Liver (tissue), 9 donors: ENCODE measurements around the gene OR4K2. TPM values are rescaled to one million over a fixed set of nuclear protein-coding genes. Genes with fewer than 3 reads are reported as not detected.

Experiments
- DNase-seq: peaks from one replicate; pipeline ENCODE4 v3.0.0-alpha.2; 2017; ENCODE audit warnings: low spot score
- H3K27ac ChIP-seq, 2 donors: one replicate each; pipeline ENCODE4 v1.7.0; 2013; ENCODE audit warnings: inconsistent platforms in 2 of 2, low read length in 2 of 2, control low read depth in 1 of 2, low read depth in 1 of 2, mild to moderate bottlenecking in 1 of 2
- H3K27me3 ChIP-seq, 4 donors: one replicate each; pipeline versions ENCODE4 v1.6.1 to v1.7.0; 2013; ENCODE audit warnings: low read length in 3 of 4, inconsistent platforms in 1 of 4, mild to moderate bottlenecking in 1 of 4, moderate library complexity in 1 of 4; ENCODE audit not compliant: control insufficient read depth in 4 of 4, insufficient read depth in 4 of 4
- H3K36me3 ChIP-seq, 4 donors: one replicate each; pipeline versions ENCODE4 v1.6.1 to v1.7.0; 2013; ENCODE audit warnings: low read length in 3 of 4, mild to moderate bottlenecking in 3 of 4, low read depth in 1 of 4, moderate library complexity in 1 of 4; ENCODE audit not compliant: control insufficient read depth in 4 of 4, insufficient read depth in 3 of 4
- H3K4me1 ChIP-seq, 4 donors: one replicate each; pipeline versions ENCODE4 v1.6.1 to v1.7.0; 2013; ENCODE audit warnings: low read length in 3 of 4, mild to moderate bottlenecking in 3 of 4, moderate library complexity in 1 of 4; ENCODE audit not compliant: control insufficient read depth in 4 of 4, insufficient read depth in 4 of 4
- H3K4me3 ChIP-seq, 3 donors: one replicate each; pipeline versions ENCODE4 v1.6.1 to v1.7.0; 2013; ENCODE audit warnings: low read length in 3 of 3, control low read depth in 1 of 3, low read depth in 1 of 3, mild to moderate bottlenecking in 1 of 3
- H3K9ac ChIP-seq, 2 donors: one replicate each; pipeline ENCODE4 v1.7.0; 2013; ENCODE audit warnings: low read length in 2 of 2, mild to moderate bottlenecking in 2 of 2, moderate library complexity in 2 of 2, control low read depth in 1 of 2, low read depth in 1 of 2
- H3K9me3 ChIP-seq, 4 donors: one replicate each; pipeline versions ENCODE4 v1.6.1 to v1.7.0; 2013; ENCODE audit warnings: low read length in 3 of 4; ENCODE audit not compliant: control insufficient read depth in 4 of 4
- HNF4G ChIP-seq: IDR thresholded peaks from 2 replicates; pipeline ENCODE4 v1.6.1; 2016; ENCODE audit warnings: antibody characterized with exemption
- JUND ChIP-seq, 2 donors: IDR thresholded peaks; 2 replicates each; pipeline ENCODE4 v1.6.1; 2016; ENCODE audit warnings: antibody characterized with exemption in 2 of 2
- MAX ChIP-seq: IDR thresholded peaks from 2 replicates; pipeline ENCODE4 v1.6.1; 2016; ENCODE audit warnings: antibody characterized with exemption
- RAD21 ChIP-seq, 2 donors: IDR thresholded peaks; 2 replicates each; pipeline ENCODE4 v1.6.1; 2016; ENCODE audit warnings: antibody characterized with exemption in 2 of 2, mild to moderate bottlenecking in 2 of 2
- ZBTB33 ChIP-seq: IDR thresholded peaks from 2 replicates; pipeline ENCODE4 v1.6.1; 2016; ENCODE audit warnings: antibody characterized with exemption
- WGBS: extraction: QIAGEN DNeasy Blood & Tissue Kit; methylation state at CpG from one replicate; pipeline ENCODE4 v1.1.7; 2013; 5-methylcytosine and 5-hydroxymethylcytosine counted together
- polyA plus RNA-seq, 2 donors: library from polyadenylated mRNA; stranded (reverse) in 1 of 2; unstranded in 1 of 2; fragments of 200-250 nt in 1 of 2; fragments of >200 nt in 1 of 2; fragmentation: Nextera tagmentation in 1 of 2; extraction: Ambion mirVana in 1 of 2; gene quantifications; one replicate each; pipeline versions ENCODE4 v1.2.1 to v1.2.3, GENCODE V29; 2013 to 2015
- total RNA-seq, 2 donors: library from RNA; depleted of rRNA; stranded (reverse); fragments of >200 nt; gene quantifications; one replicate each; pipeline ENCODE4 v1.2.3, GENCODE V29; 2014
- TF ChIP-seq, protein P1 (sequence below): fragments of 150-350 bp; IDR thresholded peaks from 2 replicates; pipeline ENCODE4 v1.5.1; 2017; ENCODE audit warnings: improper control_type of control experiment, low read depth, low read length; ENCODE audit not compliant: missing input control
- donor health status: healthy.
- donor health status: healthy.
- donor health status: healthy.
- donor health status: healthy.
- donor health status: healthy.

Gene OR4K2
- total and polyA plus RNA-seq, 4 donors: not detected

GRCh38 chr14:19920021-19920657, 45.2 kb downstream of the OR4K2 start, which contains the start of gene OR4K5 (continued):
- TF ChIP-seq ZBTB33: no peak

- 47% methylated on average over 3 of the region's 3 CpGs for WGBS
- H3K27me3 ChIP-seq: no peaks in the 10 kb centered on the region
- no peaks in the 10 kb centered on the region for H3K4me1 ChIP-seq
- no peak within 1 kb of the TSS for H3K27ac ChIP-seq
- DNase-seq: no peak
- H3K9me3 ChIP-seq: no peaks in the 10 kb centered on the region
- H3K9ac ChIP-seq: no peak within 1 kb of the TSS
- no peaks in the 10 kb centered on the region for H3K36me3 ChIP-seq
- no peak within 1 kb of the TSS for H3K4me3 ChIP-seq
- TF ChIP-seq, protein P1, sequence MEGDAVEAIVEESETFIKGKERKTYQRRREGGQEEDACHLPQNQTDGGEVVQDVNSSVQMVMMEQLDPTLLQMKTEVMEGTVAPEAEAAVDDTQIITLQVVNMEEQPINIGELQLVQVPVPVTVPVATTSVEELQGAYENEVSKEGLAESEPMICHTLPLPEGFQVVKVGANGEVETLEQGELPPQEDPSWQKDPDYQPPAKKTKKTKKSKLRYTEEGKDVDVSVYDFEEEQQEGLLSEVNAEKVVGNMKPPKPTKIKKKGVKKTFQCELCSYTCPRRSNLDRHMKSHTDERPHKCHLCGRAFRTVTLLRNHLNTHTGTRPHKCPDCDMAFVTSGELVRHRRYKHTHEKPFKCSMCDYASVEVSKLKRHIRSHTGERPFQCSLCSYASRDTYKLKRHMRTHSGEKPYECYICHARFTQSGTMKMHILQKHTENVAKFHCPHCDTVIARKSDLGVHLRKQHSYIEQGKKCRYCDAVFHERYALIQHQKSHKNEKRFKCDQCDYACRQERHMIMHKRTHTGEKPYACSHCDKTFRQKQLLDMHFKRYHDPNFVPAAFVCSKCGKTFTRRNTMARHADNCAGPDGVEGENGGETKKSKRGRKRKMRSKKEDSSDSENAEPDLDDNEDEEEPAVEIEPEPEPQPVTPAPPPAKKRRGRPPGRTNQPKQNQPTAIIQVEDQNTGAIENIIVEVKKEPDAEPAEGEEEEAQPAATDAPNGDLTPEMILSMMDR: no peak
- TF ChIP-seq HNF4G: no peak
- no peak for TF ChIP-seq MAX
- TF ChIP-seq RAD21 (IDR thresholded peaks at IDR 0.05): no peak
- no peak for TF ChIP-seq JUND (IDR thresholded peaks at IDR 0.05)
These were observed 55.7 kb downstream of the OR4K2 start, which contains the start of gene OR4K1 for GRCh38 chr14:19930617-19931016. Gene OR4K1 (plus strand): TSS chr14:19930917. CDS start chr14:19935667, 4,750 bp downstream.

Other genes with a start within 250 kb of the OR4K2 start
- gene OR11H2, start 161.3 kb upstream of the OR4K2 start, total RNA-seq: not detected
- not detected for gene OR11H2, start 161.3 kb upstream of the OR4K2 start, polyA plus RNA-seq
- not detected for gene OR4Q3, start 131.6 kb upstream of the OR4K2 start, total RNA-seq
- not detected for gene OR4Q3, start 131.6 kb upstream of the OR4K2 start, polyA plus RNA-seq
- not detected for gene OR4M1, start 101.6 kb upstream of the OR4K2 start, total RNA-seq
- not detected for gene OR4M1, start 101.6 kb upstream of the OR4K2 start, polyA plus RNA-seq
- gene OR4N2, start 71.4 kb upstream of the OR4K2 start, total RNA-seq: not detected
- not detected for gene OR4N2, start 71.4 kb upstream of the OR4K2 start, polyA plus RNA-seq
- not detected for gene OR4K5, start 45.5 kb downstream of the OR4K2 start, total RNA-seq
- not detected for gene OR4K5, start 45.5 kb downstream of the OR4K2 start, polyA plus RNA-seq
- not detected for gene OR4K1, start 55.8 kb downstream of the OR4K2 start, total RNA-seq
- gene OR4K1, start 55.8 kb downstream of the OR4K2 start, polyA plus RNA-seq: not detected
- not detected for gene OR4K15, start 100.4 kb downstream of the OR4K2 start, total RNA-seq
- not detected for gene OR4K15, start 100.4 kb downstream of the OR4K2 start, polyA plus RNA-seq
- gene OR4Q2, start 127.0 kb downstream of the OR4K2 start, total RNA-seq: not detected
- not detected for gene OR4Q2, start 127.0 kb downstream of the OR4K2 start, polyA plus RNA-seq
- not detected for gene OR4K14, start 144.2 kb downstream of the OR4K2 start, total RNA-seq
- gene OR4K14, start 144.2 kb downstream of the OR4K2 start, polyA plus RNA-seq: not detected
- gene OR4K13, start 160.9 kb downstream of the OR4K2 start, total RNA-seq: not detected
- gene OR4K13, start 160.9 kb downstream of the OR4K2 start, polyA plus RNA-seq: not detected
- gene OR4L1, start 184.9 kb downstream of the OR4K2 start, total RNA-seq: not detected
- gene OR4L1, start 184.9 kb downstream of the OR4K2 start, polyA plus RNA-seq: not detected
- not detected for gene OR4K17, start 235.6 kb downstream of the OR4K2 start, total RNA-seq
- gene OR4K17, start 235.6 kb downstream of the OR4K2 start, polyA plus RNA-seq: not detected